Measurements from ENCODE around the gene UTP14A.

DNA sequence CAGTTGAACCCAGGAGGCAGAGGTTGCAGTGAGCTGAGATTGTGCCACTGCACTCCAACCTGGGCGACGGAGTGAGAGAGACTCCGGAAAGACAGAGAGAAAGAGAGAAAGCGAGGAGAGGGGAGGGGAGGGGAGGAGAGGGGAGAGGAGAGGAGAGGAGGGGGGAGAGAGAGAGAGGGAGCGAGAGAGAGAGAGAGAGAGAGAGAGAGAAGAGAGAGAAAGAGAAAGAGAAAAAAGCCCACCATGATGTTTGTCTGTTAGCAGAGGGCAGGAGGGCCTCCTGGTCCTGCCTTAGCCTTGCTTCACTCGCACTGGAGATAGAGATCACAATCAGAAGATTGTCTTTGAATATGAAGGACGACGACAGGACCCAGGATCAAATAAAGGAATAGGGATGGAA, 57.8 kb downstream of the UTP14A start:
- no peak for TF ChIP-seq CTCF (IDR thresholded peaks at IDR 0.05; ENCODE audit: extremely low read depth in 1 of 2, insufficient read depth in 1 of 2, low read depth in 1 of 2, low read length in 2 of 2)
- no peak for TF ChIP-seq EZH2 (IDR thresholded peaks at IDR 0.05; ENCODE audit: borderline replicate concordance, low read depth, low read length, severe bottlenecking)
- TF ChIP-seq MAX (IDR thresholded peaks at IDR 0.05; ENCODE audit: insufficient read depth, insufficient read length), result no peak
- no peak for TF ChIP-seq MYC (IDR thresholded peaks at IDR 0.05; ENCODE audit: low read depth, low read length)
- no peak for TF ChIP-seq POLR2A (IDR thresholded peaks at IDR 0.05; ENCODE audit: low read depth, low read length)
- TF ChIP-seq POLR2AphosphoS5 (IDR thresholded peaks at IDR 0.05; ENCODE audit: insufficient read depth, low read depth, low read length), result no peak
- TF ChIP-seq FOS (IDR thresholded peaks at IDR 0.05; ENCODE audit: borderline replicate concordance, insufficient read depth, low read length), result no peak

Measured in endothelial cell of umbilical vein (primary cell).